Measurements from ENCODE around the gene MZT1.

The MZT1 gene

DNA sequence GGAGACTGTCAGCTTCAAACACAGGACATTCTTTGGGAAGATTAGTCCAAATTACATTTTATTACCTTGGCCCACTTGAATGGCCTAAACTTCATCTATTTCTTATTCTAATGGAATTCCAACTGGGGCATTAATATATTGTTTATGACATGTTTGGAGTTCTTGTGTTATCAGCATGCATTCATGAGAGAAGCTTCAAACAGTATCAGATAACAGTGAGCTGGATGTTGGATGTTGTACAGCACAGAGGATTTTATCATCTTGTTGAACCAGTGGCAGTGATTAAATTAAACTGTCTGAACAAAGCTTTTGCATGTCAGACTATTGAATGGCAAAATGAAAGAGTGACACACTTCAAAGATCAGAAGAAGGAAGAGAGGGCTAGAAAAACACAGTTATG, 50.0 kb downstream of the MZT1 start:
- Histone ChIP-seq H3K4me1 (ENCODE audit: insufficient read depth, poor library complexity, severe bottlenecking) (no peaks in the 10 kb centered on the region), H3K27me3 (ENCODE audit: insufficient read depth, poor library complexity, severe bottlenecking) (no peaks in the 10 kb centered on the region), H3K9me3 (ENCODE audit: severe bottlenecking) (no peaks in the 10 kb centered on the region), H3K36me3 (ENCODE audit: low read depth) (no peaks in the 10 kb centered on the region), H3K27ac (ENCODE audit: poor library complexity, severe bottlenecking) (no peak overlapping the region), H3K4me3 (ENCODE audit: severe bottlenecking) (no peak overlapping the region)
- ATAC-seq (ENCODE audit: low read depth) (no peak), DNase-seq (ENCODE audit: low spot score) (no peak)
- TF ChIP-seq, protein P1, sequence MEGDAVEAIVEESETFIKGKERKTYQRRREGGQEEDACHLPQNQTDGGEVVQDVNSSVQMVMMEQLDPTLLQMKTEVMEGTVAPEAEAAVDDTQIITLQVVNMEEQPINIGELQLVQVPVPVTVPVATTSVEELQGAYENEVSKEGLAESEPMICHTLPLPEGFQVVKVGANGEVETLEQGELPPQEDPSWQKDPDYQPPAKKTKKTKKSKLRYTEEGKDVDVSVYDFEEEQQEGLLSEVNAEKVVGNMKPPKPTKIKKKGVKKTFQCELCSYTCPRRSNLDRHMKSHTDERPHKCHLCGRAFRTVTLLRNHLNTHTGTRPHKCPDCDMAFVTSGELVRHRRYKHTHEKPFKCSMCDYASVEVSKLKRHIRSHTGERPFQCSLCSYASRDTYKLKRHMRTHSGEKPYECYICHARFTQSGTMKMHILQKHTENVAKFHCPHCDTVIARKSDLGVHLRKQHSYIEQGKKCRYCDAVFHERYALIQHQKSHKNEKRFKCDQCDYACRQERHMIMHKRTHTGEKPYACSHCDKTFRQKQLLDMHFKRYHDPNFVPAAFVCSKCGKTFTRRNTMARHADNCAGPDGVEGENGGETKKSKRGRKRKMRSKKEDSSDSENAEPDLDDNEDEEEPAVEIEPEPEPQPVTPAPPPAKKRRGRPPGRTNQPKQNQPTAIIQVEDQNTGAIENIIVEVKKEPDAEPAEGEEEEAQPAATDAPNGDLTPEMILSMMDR (IDR thresholded peaks at IDR 0.05; ENCODE audit: poor library complexity, severe bottlenecking): no peak

DNA sequence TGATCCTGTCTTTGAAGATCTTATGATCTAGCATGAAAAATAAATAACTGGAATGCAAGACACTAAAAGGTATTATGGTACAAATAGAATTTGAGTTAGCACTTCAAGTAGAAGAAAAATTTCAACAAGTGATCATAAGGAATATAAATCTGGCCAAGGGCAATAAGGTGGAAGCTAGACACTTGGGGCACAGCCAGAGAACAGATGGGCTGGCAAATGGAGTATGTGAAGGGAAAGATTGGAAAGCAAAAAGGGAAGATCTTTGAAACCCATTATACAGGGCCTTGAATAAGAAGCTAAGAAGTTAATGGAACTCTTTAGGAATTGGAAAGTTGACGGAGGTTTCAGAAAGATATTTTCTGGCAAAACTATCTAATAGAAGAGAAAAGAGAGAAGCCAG, 61.0 kb downstream of the MZT1 start:
- Histone ChIP-seq H3K27ac (ENCODE audit: poor library complexity, severe bottlenecking) (no peak overlapping the region), H3K27me3 (ENCODE audit: insufficient read depth, poor library complexity, severe bottlenecking) (no peaks in the 10 kb centered on the region), H3K36me3 (ENCODE audit: low read depth) (no peaks in the 10 kb centered on the region), H3K4me1 (ENCODE audit: insufficient read depth, poor library complexity, severe bottlenecking) (no peaks in the 10 kb centered on the region), H3K4me3 (ENCODE audit: severe bottlenecking) (no peak overlapping the region), H3K9me3 (ENCODE audit: severe bottlenecking) (no peaks in the 10 kb centered on the region)
- TF ChIP-seq, protein P1 (IDR thresholded peaks at IDR 0.05; ENCODE audit: poor library complexity, severe bottlenecking): no peak
- ATAC-seq (ENCODE audit: low read depth): no peak
- DNase-seq (ENCODE audit: low spot score): no peak

DNA sequence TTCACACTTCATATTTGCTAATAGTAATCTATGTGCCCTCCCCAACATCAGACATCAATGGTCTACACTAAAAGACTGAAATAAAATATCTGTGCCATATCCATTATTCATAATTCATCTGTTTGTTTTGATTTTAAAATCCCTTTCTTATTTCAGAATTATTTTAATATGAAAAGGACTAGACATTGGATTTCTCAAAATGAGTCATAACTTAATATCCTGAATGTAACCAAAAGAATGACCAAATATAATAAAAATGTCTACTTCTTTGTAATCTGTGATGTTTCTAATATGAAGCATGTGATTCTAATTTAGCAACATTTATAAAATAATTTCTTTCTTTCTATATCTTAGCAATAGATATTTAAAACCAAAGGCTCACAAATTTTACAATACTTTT, 64.9 kb downstream of the MZT1 start:
- H3K4me3 ChIP-seq (ENCODE audit: severe bottlenecking): no peak overlapping the region
- no peaks in the 10 kb centered on the region for H3K4me1 ChIP-seq (ENCODE audit: insufficient read depth, poor library complexity, severe bottlenecking)
- no peaks in the 10 kb centered on the region for H3K36me3 ChIP-seq (ENCODE audit: low read depth)
- H3K9me3 ChIP-seq (ENCODE audit: severe bottlenecking): no peaks in the 10 kb centered on the region
- TF ChIP-seq, protein P1 (IDR thresholded peaks at IDR 0.05; ENCODE audit: poor library complexity, severe bottlenecking): no peak
- DNase-seq (ENCODE audit: low spot score) (no peak), ATAC-seq (ENCODE audit: low read depth) (no peak)
- H3K27ac ChIP-seq (ENCODE audit: poor library complexity, severe bottlenecking): no peak overlapping the region
- H3K27me3 ChIP-seq (ENCODE audit: insufficient read depth, poor library complexity, severe bottlenecking): no peaks in the 10 kb centered on the region
